ENCODE results near the gene ZNF662.

Gene ZNF662

GRCh38 chr3:42887084-42887483, 18.9 kb upstream of the ZNF662 start:
- no peak for DNase-seq (ENCODE audit: low spot score)

GRCh38 chr3:42891042-42891441, 14.9 kb upstream of the ZNF662 start:
- DNase-seq (ENCODE audit: low spot score) = no peak

- no peak for DNase-seq (ENCODE audit: low spot score)
Observed at GRCh38 chr3:42892169-42892568, 13.8 kb upstream of the ZNF662 start.

GRCh38 chr3:42892807-42893206, 13.1 kb upstream of the ZNF662 start:
- no peak for DNase-seq (ENCODE audit: low spot score)

- no peak for DNase-seq (ENCODE audit: low spot score)
Observed at GRCh38 chr3:42894698-42895579, 11.0 kb upstream of the ZNF662 start.

- no peak for DNase-seq (ENCODE audit: low spot score)
Observed at GRCh38 chr3:42895580-42895868, 10.4 kb upstream of the ZNF662 start.

GRCh38 chr3:42898896-42899675, 6.9 kb upstream of the ZNF662 start:
- no peak for DNase-seq (ENCODE audit: low spot score)

- DNase-seq (ENCODE audit: low spot score) = no peak
Observed at GRCh38 chr3:42900226-42901072, 5.5 kb upstream of the ZNF662 start.

GRCh38 chr3:42901073-42901415, 4.9 kb upstream of the ZNF662 start:
- no peak for DNase-seq (ENCODE audit: low spot score)

- DNase-seq (ENCODE audit: low spot score) = no peak
Observed at GRCh38 chr3:42902257-42902656, 3.7 kb upstream of the ZNF662 start.

- DNase-seq (ENCODE audit: low spot score) = no peak
Observed at GRCh38 chr3:42904076-42904475, 1.9 kb upstream of the ZNF662 start.

GRCh38 chr3:42905740-42906069, 237 bp upstream of the ZNF662 start:
- DNase-seq (ENCODE audit: low spot score) = no peak

- DNase-seq (ENCODE audit: low spot score) = peak; percentile 49
Observed at GRCh38 chr3:42906848-42907183, 874 bp downstream of the ZNF662 start.

- no peak for DNase-seq (ENCODE audit: low spot score)
Observed at GRCh38 chr3:42908675-42909074, 2.7 kb downstream of the ZNF662 start.

- no peak for DNase-seq (ENCODE audit: low spot score)
Observed at GRCh38 chr3:42911551-42911950, 5.6 kb downstream of the ZNF662 start.

- DNase-seq (ENCODE audit: low spot score) = no peak
Observed at GRCh38 chr3:42914771-42915515, 9.0 kb downstream of the ZNF662 start.

- DNase-seq (ENCODE audit: low spot score) = no peak
Observed at GRCh38 chr3:42923606-42924005, 17.7 kb downstream of the ZNF662 start.

- DNase-seq (ENCODE audit: low spot score) = no peak
Observed at GRCh38 chr3:42926310-42926709, 20.4 kb downstream of the ZNF662 start.

- DNase-seq (ENCODE audit: low spot score) = no peak
Observed at GRCh38 chr3:42934111-42934510, 28.2 kb downstream of the ZNF662 start.

- DNase-seq (ENCODE audit: low spot score) = no peak
Observed at GRCh38 chr3:42934910-42935309, 29.0 kb downstream of the ZNF662 start.

GRCh38 chr3:42935472-42935871, 29.5 kb downstream of the ZNF662 start:
- no peak for DNase-seq (ENCODE audit: low spot score)
